IMR-90 (cell line): Measurements from ENCODE around the gene RPN2. TPM values are rescaled to one million over a fixed set of nuclear protein-coding genes. Genes with fewer than 3 reads are reported as not detected.

Experiments used
- ATAC-seq: fragments of 200-7000 bp; cut with Tn5 transposase; 2 replicates; pipeline ENCODE4 v1.9.1; 2020; ENCODE audit warnings: low read depth, mild to moderate bottlenecking, moderate library complexity
- BruUV-seq: library from RNA; stranded (reverse); fragments of 400-500 nt; replicated peaks from 2 replicates; lab custom pipeline; 2021; lab: Mats Ljungman, UMichigan
- CTCF ChIA-PET: fragments of 300-600 bp; formaldehyde crosslinking; extraction: SDS; loops from one replicate; lab custom pipeline; 2021; ENCODE audit warnings: antibody characterized with exemption; lab: Yijun Ruan, JAX
- POLR2A ChIA-PET: fragments of 300-600 bp; sonication (Branson Sonifier 250); formaldehyde crosslinking; loops from one replicate; lab custom pipeline; 2022; ENCODE audit warnings: antibody characterized with exemption; ENCODE audit not compliant: unreplicated experiment; lab: Charles Lee
- DNase-seq: peaks from one replicate; pipeline ENCODE4 v3.0.0; 2013
- H2AFZ ChIP-seq: replicated peaks from 2 replicates; pipeline ENCODE3; 2013; ENCODE audit warnings: low read length, mild to moderate bottlenecking; ENCODE audit not compliant: poor library complexity
- H2AK5ac ChIP-seq: 2 replicates; pipeline ENCODE4 v1.6.1; 2013; ENCODE audit warnings: low read depth, low read length, inconsistent platforms
- H2AK9ac ChIP-seq: replicated peaks from 2 replicates; pipeline ENCODE3; 2013; ENCODE audit warnings: mild to moderate bottlenecking, low read depth, low read length, moderate library complexity; ENCODE audit not compliant: poor library complexity
- H2BK120ac ChIP-seq: 2 replicates; pipeline ENCODE4 v1.6.1; 2013; ENCODE audit warnings: low read depth, low read length, inconsistent platforms
- H2BK15ac ChIP-seq: 3 replicates; pipeline ENCODE4 v1.6.1; 2013; ENCODE audit warnings: low read depth, low read length, inconsistent platforms
- H2BK20ac ChIP-seq: 2 replicates; pipeline ENCODE4 v1.6.1; 2013; ENCODE audit warnings: low read depth, mild to moderate bottlenecking, inconsistent platforms, low read length, moderate library complexity
- H2BK5ac ChIP-seq: 2 replicates; pipeline ENCODE4 v1.6.1; 2013; ENCODE audit warnings: mild to moderate bottlenecking, low read depth, low read length, inconsistent platforms; ENCODE audit not compliant: poor library complexity, severe bottlenecking
- H3K14ac ChIP-seq: replicated peaks from 2 replicates; pipeline ENCODE4 v1.6.1; 2013; ENCODE audit warnings: low read depth, low read length, inconsistent platforms
- H3K18ac ChIP-seq: 2 replicates; pipeline ENCODE4 v1.6.1; 2013; ENCODE audit warnings: low read depth, low read length, control low read depth
- H3K23ac ChIP-seq: 2 replicates; pipeline ENCODE4 v1.6.1; 2013; ENCODE audit warnings: low read depth, low read length, inconsistent platforms
- H3K27ac ChIP-seq: 2 replicates; pipeline ENCODE4 v1.5.1; 2013; ENCODE audit warnings: mild to moderate bottlenecking, control low read depth, low read length; ENCODE audit not compliant: insufficient read depth
- H3K27me3 ChIP-seq: 2 replicates; pipeline ENCODE4 v1.6.1; 2013; ENCODE audit warnings: low read length; ENCODE audit not compliant: control insufficient read depth, insufficient read depth
- H3K36me3 ChIP-seq: 2 replicates; pipeline ENCODE4 v1.6.1; 2013; ENCODE audit warnings: low read length, mixed read lengths; ENCODE audit not compliant: control insufficient read depth, insufficient read depth
- H3K4ac ChIP-seq: 2 replicates; pipeline ENCODE4 v1.6.1; 2013; ENCODE audit warnings: low read depth, low read length, inconsistent platforms
- H3K4me1 ChIP-seq: 2 replicates; pipeline ENCODE4 v1.6.1; 2013; ENCODE audit warnings: low read length, mixed read lengths; ENCODE audit not compliant: control insufficient read depth, insufficient read depth
- H3K4me2 ChIP-seq: 2 replicates; pipeline ENCODE4 v1.6.1; 2013; ENCODE audit warnings: low read depth, mild to moderate bottlenecking, control low read depth, low read length, moderate library complexity
- H3K4me3 ChIP-seq: 2 replicates; pipeline ENCODE4 v1.5.1; 2013; ENCODE audit warnings: low read depth, mild to moderate bottlenecking, control low read depth, low read length, moderate library complexity; ENCODE audit not compliant: insufficient read depth
- H3K56ac ChIP-seq: 2 replicates; pipeline ENCODE4 v1.6.1; 2013; ENCODE audit warnings: low read length, inconsistent platforms; ENCODE audit not compliant: insufficient read depth; ENCODE audit errors: extremely low read depth
- H3K79me1 ChIP-seq, 2 experiments: 2 replicates each; pipeline ENCODE4 v1.6.1; 2013; ENCODE audit warnings: low read length in 2 of 2, inconsistent platforms in 1 of 2, low read depth in 1 of 2
- H3K9ac ChIP-seq: 2 replicates; pipeline ENCODE4 v1.6.1; 2013; ENCODE audit warnings: low read depth, low read length, control low read depth
- H3K9me1 ChIP-seq: 2 replicates; pipeline ENCODE4 v1.6.1; 2013; ENCODE audit warnings: low read length, inconsistent platforms; ENCODE audit not compliant: insufficient read depth
- H3K9me3 ChIP-seq: 2 replicates; pipeline ENCODE4 v1.6.1; 2013; ENCODE audit warnings: low read length; ENCODE audit not compliant: control insufficient read depth, insufficient read depth
- H4K20me1 ChIP-seq: 2 replicates; pipeline ENCODE4 v1.6.1; 2013; ENCODE audit warnings: low read length, inconsistent platforms; ENCODE audit not compliant: insufficient read depth
- H4K5ac ChIP-seq: 2 replicates; pipeline ENCODE4 v1.6.1; 2013; ENCODE audit warnings: mild to moderate bottlenecking, low read depth, low read length, control low read depth
- H4K8ac ChIP-seq, 2 experiments: 2 replicates each; pipeline ENCODE4 v1.6.1; 2013; ENCODE audit warnings: low read depth in 2 of 2, low read length in 2 of 2, control low read depth in 1 of 2, inconsistent platforms in 1 of 2
- H4K91ac ChIP-seq: 2 replicates; pipeline ENCODE4 v1.6.1; 2013; ENCODE audit warnings: low read depth, low read length, inconsistent platforms; ENCODE audit not compliant: insufficient read depth
- BHLHE40 ChIP-seq: fragments of 150-350 bp; IDR thresholded peaks from 2 replicates; pipeline ENCODE4 v1.6.1; 2016; ENCODE audit warnings: mild to moderate bottlenecking, low read depth, low read length
- CHD1 ChIP-seq: IDR thresholded peaks from 2 replicates; pipeline ENCODE4 v1.6.1; 2012; ENCODE audit warnings: low read depth, low read length, improper control_type of control experiment
- ELK1 ChIP-seq: fragments of 150-350 bp; IDR thresholded peaks from 2 replicates; pipeline ENCODE4 v1.6.1; 2016; ENCODE audit warnings: low read depth, mild to moderate bottlenecking, low read length, moderate library complexity, borderline replicate concordance
- MAFK ChIP-seq: IDR thresholded peaks from 2 replicates; pipeline ENCODE4 v1.6.1; 2012; ENCODE audit warnings: low read depth, low read length, improper control_type of control experiment
- RAD21 ChIP-seq: IDR thresholded peaks from 2 replicates; pipeline ENCODE4 v1.6.1; 2012; ENCODE audit warnings: low read length, improper control_type of control experiment
- WGBS, 2 experiments: methylation state at CpG; one replicate each; pipeline versions ENCODE4 v1.1.5 to v1.1.7; 2013; ENCODE audit warnings: missing lambda C conversion rate in 2 of 2; ENCODE audit not compliant: insufficient read length in 1 of 2; ENCODE audit errors: extremely low coverage in 2 of 2; 5-methylcytosine and 5-hydroxymethylcytosine counted together
- dilution Hi-C: fragments of 300-500 bp; cut with HindIII; formaldehyde crosslinking; loops from one replicate; pipeline ENCODE4 v1.14.3; 2018; ENCODE audit warnings: low sequenced_read_pairs; ENCODE audit not compliant: unreplicated experiment
- in situ Hi-C: fragments of 300-500 bp; cut with MboI; formaldehyde crosslinking; loops from 3 replicates; pipeline ENCODE4 v1.14.3; 2019; ENCODE audit warnings: low sequenced_read_pairs, inconsistent platforms, mixed read lengths
- intact Hi-C: fragments of 100-400 bp; cut with micrococcal nuclease; formaldehyde crosslinking; loops from 2 replicates; pipeline ENCODE4 v1.10.0; 2022
- polyA plus RNA-seq, 3 experiments: library from polyadenylated mRNA; depleted of rRNA; stranded (reverse); fragments of >200 nt; gene quantifications; 2 replicates each; pipeline ENCODE4 v1.2.3, GENCODE V29; 2012; ENCODE audit warnings: low replicate concordance in 1 of 3
- total RNA-seq: library from RNA; depleted of rRNA; stranded (reverse); fragments of >200 nt; gene quantifications from 2 replicates; pipeline ENCODE4 v1.2.3, GENCODE V29; 2012
- TF ChIP-seq, protein P1 (sequence below): fragments of 150-350 bp; IDR thresholded peaks from 2 replicates; pipeline ENCODE4 v1.6.1; 2017; ENCODE audit warnings: mild to moderate bottlenecking, antibody characterized with exemption, low read length, low read depth
- TF ChIP-seq, protein P2 (sequence below): conservative IDR thresholded peaks from 2 replicates; pipeline ENCODE4 v1.5.1; 2012; ENCODE audit warnings: mild to moderate bottlenecking, low read depth, low read length, improper control_type of control experiment

RPN2 gene
- total and polyA plus RNA-seq, 2 of the 4 experiments (the other 2 are of a cell fraction) = 305 to 481 TPM

DNA sequence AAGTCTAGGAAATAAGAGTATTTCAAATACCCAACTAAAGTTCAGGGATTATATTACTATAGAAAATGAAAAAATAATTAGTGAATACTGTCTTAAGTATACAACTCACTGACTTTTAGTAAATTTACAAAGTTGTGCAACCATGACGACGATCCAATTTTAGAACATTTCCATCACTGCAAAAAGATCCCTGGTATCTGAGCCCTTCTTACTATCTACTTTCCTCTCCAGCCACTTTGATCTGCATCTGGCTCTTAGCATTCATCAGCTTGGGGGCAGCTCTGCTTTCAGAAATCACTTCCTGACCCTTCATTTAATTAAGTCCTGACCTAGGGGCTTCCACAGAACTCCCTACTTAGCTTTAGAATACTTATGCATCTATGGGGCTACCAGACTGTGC lies 45.2 kb upstream of the RPN2 start:
- H2BK15ac ChIP-seq = no peak overlapping the region
- no peaks in the 10 kb centered on the region for H4K20me1 ChIP-seq
- BruUV-seq = no TSS peak
- dilution Hi-C loops = no loop called here
- no peak overlapping the region for H2BK120ac ChIP-seq
- CTCF ChIA-PET = no interaction called here
- H2AK9ac ChIP-seq = no peak overlapping the region
- peaks cover 7% of the 10 kb centered on the region for H3K27me3 ChIP-seq
- no peak overlapping the region for H3K9ac ChIP-seq
- no peak overlapping the region for H3K4me3 ChIP-seq
- intact Hi-C loops = no loop called here
- H3K36me3 ChIP-seq = no peaks in the 10 kb centered on the region
- POLR2A ChIA-PET = no interaction called here
- ATAC-seq = no peak
- TF ChIP-seq, protein P1, sequence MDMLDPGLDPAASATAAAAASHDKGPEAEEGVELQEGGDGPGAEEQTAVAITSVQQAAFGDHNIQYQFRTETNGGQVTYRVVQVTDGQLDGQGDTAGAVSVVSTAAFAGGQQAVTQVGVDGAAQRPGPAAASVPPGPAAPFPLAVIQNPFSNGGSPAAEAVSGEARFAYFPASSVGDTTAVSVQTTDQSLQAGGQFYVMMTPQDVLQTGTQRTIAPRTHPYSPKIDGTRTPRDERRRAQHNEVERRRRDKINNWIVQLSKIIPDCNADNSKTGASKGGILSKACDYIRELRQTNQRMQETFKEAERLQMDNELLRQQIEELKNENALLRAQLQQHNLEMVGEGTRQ = no peak
- TF ChIP-seq CHD1 = no peak
- TF ChIP-seq MAFK = no peak
- no peak for TF ChIP-seq ELK1
- TF ChIP-seq, protein P2, sequence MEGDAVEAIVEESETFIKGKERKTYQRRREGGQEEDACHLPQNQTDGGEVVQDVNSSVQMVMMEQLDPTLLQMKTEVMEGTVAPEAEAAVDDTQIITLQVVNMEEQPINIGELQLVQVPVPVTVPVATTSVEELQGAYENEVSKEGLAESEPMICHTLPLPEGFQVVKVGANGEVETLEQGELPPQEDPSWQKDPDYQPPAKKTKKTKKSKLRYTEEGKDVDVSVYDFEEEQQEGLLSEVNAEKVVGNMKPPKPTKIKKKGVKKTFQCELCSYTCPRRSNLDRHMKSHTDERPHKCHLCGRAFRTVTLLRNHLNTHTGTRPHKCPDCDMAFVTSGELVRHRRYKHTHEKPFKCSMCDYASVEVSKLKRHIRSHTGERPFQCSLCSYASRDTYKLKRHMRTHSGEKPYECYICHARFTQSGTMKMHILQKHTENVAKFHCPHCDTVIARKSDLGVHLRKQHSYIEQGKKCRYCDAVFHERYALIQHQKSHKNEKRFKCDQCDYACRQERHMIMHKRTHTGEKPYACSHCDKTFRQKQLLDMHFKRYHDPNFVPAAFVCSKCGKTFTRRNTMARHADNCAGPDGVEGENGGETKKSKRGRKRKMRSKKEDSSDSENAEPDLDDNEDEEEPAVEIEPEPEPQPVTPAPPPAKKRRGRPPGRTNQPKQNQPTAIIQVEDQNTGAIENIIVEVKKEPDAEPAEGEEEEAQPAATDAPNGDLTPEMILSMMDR = no peak
- TF ChIP-seq BHLHE40 = no peak
- no peak for TF ChIP-seq RAD21
- no peak overlapping the region for H2AFZ ChIP-seq
- H2BK5ac ChIP-seq = no peak overlapping the region
- H4K5ac ChIP-seq = no peak overlapping the region
- H3K4me1 ChIP-seq = no peaks in the 10 kb centered on the region
- no peaks in the 10 kb centered on the region for H3K79me1 ChIP-seq
- no peaks in the 10 kb centered on the region for H3K9me1 ChIP-seq
- no peak overlapping the region for H4K8ac ChIP-seq
- no peak overlapping the region for H3K23ac ChIP-seq
- H2BK20ac ChIP-seq = no peak overlapping the region
- H3K18ac ChIP-seq = no peak overlapping the region
- in situ Hi-C loops = no loop called here
- no peak overlapping the region for H3K27ac ChIP-seq
- no peak overlapping the region for H4K91ac ChIP-seq
- H2AK5ac ChIP-seq = no peak overlapping the region
- no peak overlapping the region for H3K4me2 ChIP-seq
- DNase-seq = no peak
- H3K9me3 ChIP-seq = no peaks in the 10 kb centered on the region
- no peak overlapping the region for H3K4ac ChIP-seq
- no peak overlapping the region for H3K14ac ChIP-seq
- WGBS, 2 experiments = 96% methylated on average over 2 of the region's 2 CpGs; no CpG with 5 or more reads in 1 of the 2 experiments
- H3K56ac ChIP-seq = no peak overlapping the region
